HuH-7.5 (cell line): Measurements from ENCODE around the gene DYTN.
"Not testable (repeated sequence)": the region's sequence is repeated elsewhere in the genome, so short reads cannot be mapped to it uniquely, and the experiment has no call there.

Experiments used
- DNase-seq: peaks from one replicate; pipeline ENCODE4 v3.0.0; 2011; ENCODE audit warnings: low spot score

DYTN gene, protein sequence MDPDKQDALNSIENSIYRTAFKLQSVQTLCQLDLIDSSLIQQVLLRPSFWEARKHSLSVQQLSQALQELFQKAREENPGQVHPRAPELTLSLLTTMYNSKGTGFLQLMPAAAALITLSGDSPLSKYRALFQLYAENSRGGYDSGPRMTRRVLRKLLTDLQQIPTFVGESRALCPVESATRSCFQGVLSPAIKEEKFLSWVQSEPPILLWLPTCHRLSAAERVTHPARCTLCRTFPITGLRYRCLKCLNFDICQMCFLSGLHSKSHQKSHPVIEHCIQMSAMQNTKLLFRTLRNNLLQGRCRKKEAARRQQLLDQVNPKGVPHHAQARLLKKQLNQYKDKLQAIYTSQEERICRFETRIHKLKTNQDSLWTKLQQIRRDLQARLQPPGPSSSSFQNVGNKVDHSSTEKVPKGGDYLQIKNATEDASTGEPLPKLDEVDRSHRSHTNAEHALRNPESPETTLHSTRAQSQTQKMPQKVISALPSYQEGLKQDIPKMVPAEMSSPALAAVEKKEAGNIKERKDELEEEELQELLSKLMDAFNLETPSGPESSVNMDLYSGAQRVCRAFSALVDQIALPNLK

GRCh38 chr2:206718296-206718695 is at the start of gene DYTN:
Gene DYTN, minus strand, starts transcription at chr2:206718396. Its CDS starts 117 bp downstream, at chr2:206718279.
- no peak for DNase-seq

GRCh38 chr2:206766057-206766930 is 48.1 kb upstream of the DYTN start:
- no peak for DNase-seq

- DNase-seq, result peak; percentile 45
Observed at GRCh38 chr2:206765242-206766056, 47.3 kb upstream of the DYTN start, which contains the start of the genes FASTKD2 and MDH1B. Gene FASTKD2, plus strand, starts transcription at chr2:206765606. Its CDS starts 1,088 bp downstream, at chr2:206766694. Gene MDH1B, minus strand, starts transcription at chr2:206765328. Its CDS starts 57 bp downstream, at chr2:206765271.

DNA sequence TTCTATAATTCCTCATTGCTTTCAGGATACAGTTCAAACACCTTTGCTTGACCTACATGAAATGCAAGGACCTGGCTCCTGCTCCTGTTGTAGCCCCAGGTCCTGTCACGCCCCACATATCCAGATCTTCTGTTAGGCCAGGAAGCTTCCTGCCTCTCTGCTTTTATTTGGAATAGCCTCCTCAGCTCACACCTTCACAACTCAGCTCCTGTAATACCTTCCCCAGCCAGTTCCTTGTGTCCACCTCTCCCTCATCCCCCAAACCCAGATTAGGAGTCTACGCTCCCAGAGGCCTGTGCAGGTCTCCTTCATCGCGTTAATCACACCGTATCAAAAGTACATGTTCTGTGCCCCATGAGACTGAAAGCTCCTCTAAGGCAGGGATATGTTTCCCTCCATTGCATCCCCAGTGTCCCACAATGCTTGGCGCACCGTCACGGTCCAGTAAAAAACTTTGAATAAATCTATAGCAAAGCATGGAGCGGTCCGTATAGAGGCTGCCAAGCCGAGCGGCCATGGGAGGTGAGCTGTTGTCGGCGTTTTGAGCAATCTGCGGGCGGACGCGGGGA is 46.6 kb upstream of the DYTN start:
- no peak for DNase-seq

DNA sequence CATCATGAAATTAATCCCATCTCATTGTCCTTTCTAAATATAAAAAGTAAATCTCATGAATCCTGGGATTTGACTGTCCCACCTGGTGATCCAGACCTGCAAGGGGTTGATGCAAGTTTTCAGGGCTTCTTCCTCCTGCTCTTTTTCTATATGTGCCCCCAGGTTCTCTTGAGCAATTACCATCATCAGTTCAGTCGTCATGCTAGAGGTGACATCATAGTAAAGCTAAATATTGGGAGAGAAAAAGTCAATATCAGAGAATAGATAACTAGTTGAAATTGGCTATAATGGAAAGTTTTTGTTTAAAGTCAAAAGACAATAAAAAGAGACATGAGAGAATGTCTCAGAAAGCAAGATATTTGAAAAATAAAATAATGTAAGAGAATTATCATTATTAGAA is 38.6 kb upstream of the DYTN start:
- DNase-seq, result no peak

- DNase-seq, result no peak
Observed at GRCh38 chr2:206740800-206741199, 22.6 kb upstream of the DYTN start.

GRCh38 chr2:206739271-206739670 is 21.1 kb upstream of the DYTN start:
- no peak for DNase-seq

- no peak for DNase-seq
Observed at GRCh38 chr2:206736935-206737334, 18.7 kb upstream of the DYTN start.

DNA sequence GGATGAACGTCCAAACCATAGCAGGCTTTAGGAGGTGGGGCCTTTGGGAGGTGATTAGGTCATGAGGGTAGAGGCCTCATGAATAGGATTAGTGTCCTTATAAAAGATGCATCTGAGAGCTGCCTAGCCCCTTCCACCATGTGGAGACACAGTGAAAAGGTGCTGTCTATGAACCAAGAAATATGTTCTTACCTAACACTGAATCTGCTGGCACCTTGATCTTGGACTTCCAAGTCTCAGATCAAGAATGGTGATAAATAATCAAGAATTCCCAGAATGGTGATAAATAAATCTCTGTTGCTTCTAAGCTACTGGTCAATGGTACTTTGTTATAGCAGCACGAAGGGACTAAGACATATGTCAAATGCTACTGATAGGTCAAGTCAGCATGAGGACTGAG is 15.1 kb upstream of the DYTN start:
- DNase-seq, result no peak

GRCh38 chr2:206728277-206729199 is 10.3 kb upstream of the DYTN start:
- DNase-seq, result no peak

- no peak for DNase-seq
Observed at GRCh38 chr2:206727287-206727686, 9.1 kb upstream of the DYTN start.

DNA sequence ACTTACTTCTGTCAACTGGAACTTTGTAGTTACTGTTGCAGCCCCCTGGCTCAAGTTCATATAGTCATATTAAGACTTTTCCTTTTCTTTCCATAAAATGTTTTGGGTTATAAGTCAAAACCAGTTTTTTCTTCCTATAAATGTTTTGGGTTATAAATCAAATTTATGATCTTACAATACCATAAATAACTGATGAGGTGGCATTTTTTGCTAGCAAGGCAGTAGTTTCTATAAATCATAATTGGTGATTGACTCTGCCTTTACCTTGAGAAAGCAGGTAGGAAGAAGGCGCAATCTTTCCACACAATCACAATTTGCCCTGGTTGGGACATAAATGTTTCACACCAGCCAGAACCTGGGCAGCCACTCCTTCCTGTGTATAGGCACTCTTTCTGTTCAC is 5.1 kb upstream of the DYTN start:
- no peak for DNase-seq

DNA sequence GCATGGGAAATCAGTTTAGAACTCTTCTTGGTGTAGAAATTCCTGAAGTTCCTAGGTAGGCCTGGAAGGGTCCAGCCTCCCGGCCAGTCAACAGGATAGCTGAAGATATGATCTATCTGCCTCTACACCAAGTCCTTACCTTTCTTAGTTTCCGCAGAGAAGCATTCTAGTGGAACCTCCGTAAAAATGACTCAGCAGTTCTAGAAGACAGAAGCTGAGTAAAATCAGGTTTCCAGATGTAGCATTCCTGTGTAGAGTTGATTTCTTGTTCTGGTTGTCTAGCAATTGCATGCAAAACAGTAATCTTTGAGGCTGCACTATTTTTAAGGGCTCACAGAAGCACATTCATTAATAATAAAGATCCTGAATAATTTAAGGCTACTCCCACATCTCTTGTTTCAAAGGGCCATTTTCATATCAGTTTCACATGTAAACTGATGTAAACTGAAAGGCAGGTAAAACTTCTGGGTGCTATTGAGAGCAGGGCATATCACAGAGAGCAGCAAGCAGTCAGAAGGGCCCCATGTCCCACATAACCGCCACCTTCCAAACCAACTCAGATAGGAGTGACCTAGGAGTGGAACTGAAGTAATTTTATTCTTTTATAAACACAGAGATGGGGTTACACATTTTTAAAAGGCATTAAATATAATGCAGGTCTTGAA is 3.2 kb upstream of the DYTN start:
- no peak for DNase-seq

GRCh38 chr2:206716623-206717022 is 1.6 kb downstream of the DYTN start:
- DNase-seq, result no peak

- DNase-seq, result not testable (repeated sequence)
Observed at GRCh38 chr2:206715183-206715582, 3.0 kb downstream of the DYTN start.

DNA sequence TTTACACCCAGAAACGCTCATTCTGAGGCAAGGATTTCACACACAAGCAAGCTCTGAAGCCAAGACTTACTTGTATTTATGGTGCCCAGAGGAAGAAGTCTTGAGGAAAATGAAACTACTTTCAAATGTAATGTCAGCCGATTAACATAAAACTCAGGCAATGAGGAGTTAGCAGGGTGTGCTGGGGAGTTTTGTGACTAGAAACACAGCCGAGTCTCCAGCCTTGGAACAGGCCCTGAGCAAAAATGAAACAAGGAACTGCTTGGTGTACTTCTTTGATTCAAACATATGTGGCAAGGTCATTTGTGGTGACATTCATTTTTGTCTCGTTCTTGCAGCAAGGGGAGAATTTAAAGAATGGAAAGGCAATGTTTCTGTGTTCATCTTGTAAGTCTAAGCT is 4.5 kb downstream of the DYTN start:
- DNase-seq, result no peak

DNA sequence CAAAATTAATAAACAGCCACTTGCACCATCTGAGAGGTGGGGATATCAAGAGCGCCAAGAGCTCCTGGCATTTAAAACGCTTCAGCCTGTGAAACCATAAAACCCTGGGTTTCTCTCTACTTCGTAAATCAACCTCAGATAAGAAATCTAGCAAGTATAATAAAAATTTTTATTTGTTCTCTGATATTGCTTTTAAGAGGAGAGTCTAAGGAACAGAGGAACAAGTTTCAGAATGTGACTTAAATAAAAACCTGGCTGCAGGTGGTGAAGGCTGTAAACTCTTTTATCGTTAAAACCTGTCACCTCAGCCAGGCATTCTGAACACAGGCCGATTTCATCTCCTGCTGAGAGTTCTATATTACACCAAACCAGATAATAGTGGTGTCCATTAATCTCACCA is 9.9 kb downstream of the DYTN start:
- DNase-seq, result no peak

DNA sequence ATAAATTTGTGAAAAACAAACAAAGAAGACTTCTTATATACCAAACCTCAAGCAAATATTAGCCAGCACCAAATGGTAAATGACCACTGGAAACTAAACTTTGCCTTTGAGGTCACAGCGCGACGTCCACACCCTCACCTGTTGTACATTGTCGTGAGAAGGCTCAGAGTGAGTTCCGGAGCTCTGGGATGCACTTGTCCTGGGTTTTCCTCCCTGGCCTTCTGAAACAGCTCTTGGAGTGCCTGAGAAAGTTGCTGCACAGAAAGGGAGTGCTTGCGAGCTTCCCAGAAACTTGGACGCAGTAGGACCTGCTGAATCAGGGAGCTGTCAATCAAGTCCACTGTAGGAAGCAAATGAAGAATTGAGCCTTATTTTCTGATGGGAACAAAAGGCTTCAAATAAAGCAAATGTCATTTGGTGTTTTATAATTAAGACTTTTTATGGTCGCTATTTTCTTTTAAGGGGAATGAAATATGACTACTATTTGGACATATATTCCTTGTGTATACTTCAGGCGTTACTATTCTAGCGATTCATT is 11.0 kb downstream of the DYTN start:
- no peak for DNase-seq

DNA sequence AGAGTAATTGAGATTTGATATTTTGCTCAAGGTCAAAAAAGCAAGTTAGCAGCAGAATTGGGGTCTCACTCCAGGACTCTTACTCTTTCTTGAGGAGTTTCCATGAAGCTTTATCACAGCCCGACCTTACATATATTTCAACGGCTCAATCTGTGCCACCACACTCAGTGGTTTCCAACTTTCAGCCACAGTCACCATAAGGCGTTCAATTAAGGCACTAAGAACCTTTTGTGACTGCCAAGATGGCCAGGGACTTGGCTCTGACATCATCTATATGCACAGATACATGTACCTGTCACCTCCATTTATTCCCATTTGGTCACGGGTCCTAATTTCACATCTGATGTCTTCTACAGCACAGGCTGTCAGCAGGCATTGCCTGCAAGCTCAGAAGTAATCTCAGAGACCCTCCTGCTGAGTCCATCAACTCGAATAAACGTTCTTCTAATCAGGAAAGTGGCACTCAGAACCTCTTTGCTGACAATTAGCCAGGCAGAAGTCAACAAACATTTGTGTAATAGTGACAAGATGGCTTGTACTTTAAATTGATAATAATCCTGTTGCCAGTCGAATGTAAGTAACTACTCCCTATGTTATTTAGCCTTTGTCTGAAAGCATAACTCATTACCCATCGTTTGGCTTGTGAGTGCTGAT is 16.1 kb downstream of the DYTN start:
- DNase-seq, result no peak
